ENCODE results near the gene STAT5A. TPM values are rescaled to one million over a fixed set of nuclear protein-coding genes. Genes with fewer than 3 reads are reported as not detected.
"Not testable (repeated sequence)": the region's sequence is repeated elsewhere in the genome, so short reads cannot be mapped to it uniquely, and the experiment has no call there.

STAT5A gene
- total RNA-seq = 10 to 100 TPM; 27.8 to 37.0 TPM
- polyA plus RNA-seq (ENCODE audit: insufficient read depth, low read depth, low replicate concordance) = 13.7 TPM
- long read RNA-seq, donor 1, partial matches to known transcripts = 0 of 1 reads
- long read RNA-seq, donor 1, other reads (novel, unspliced or antisense) = 0 of 1 reads
- long read RNA-seq, donor 2, partial matches to known transcripts = 0 of 2 reads
- long read RNA-seq, donor 2, other reads (novel, unspliced or antisense) = 0 of 2 reads

DNA sequence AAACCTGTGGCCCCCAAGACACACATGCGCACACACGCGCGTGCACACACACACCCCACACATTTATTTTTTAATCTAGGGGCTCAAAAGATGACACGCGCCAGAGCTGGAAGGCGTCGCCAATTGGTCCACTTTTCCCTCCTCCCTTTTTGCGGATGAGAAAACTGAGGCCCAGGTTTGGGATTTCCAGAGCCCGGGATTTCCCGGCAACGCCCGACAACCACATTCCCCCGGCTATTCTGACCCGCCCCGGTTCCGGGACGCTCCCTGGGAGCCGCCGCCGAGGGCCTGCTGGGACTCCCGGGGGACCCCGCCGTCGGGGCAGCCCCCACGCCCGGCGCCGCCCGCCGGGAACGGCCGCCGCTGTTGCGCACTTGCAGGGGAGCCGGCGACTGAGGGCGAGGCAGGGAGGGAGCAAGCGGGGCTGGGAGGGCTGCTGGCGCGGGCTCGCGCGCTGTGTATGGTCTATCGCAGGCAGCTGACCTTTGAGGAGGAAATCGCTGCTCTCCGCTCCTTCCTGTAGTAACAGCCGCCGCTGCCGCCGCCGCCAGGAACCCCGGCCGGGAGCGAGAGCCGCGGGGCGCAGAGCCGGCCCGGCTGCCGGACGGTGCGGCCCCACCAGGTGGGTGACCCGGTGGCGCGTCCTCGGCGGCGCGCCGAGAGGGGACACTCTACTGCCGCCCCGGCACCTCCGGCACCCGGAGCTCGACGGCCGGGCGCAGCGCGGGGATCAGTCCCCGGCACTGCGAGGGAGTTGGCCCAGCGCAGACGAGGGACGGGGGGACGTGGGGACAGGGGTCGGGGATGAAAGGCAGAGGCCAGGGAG, at the start of gene STAT5A:
STAT5A (plus strand) TSS at position 522 of the 826 bp plus-strand sequence. CDS start 914 bp downstream, outside the sequence.
- Histone ChIP-seq H3K27ac (peak within 1 kb of the TSS; percentile 85 to 91), H3K27me3 (no peaks in the 10 kb centered on the region), H3K36me3 (ENCODE audit: low read depth, missing control alignments) (no peaks in the 10 kb centered on the region), H3K4me1 (peaks cover 16% of the 10 kb centered on the region), H3K9me3 (no peaks in the 10 kb centered on the region), H3K4me3 (peak within 1 kb of the TSS; percentile 65 to 69)
- 2 to 4% methylated on average over 40 to 85 of the region's 88 CpGs for WGBS, 2 donors
- intact Hi-C loops (cut with DNase I; ENCODE audit: low total_unique reads) = no loop called here
- TF ChIP-seq POLR2A (IDR thresholded peaks at IDR 0.05) = peak; percentile 35
- TF ChIP-seq, protein P1, sequence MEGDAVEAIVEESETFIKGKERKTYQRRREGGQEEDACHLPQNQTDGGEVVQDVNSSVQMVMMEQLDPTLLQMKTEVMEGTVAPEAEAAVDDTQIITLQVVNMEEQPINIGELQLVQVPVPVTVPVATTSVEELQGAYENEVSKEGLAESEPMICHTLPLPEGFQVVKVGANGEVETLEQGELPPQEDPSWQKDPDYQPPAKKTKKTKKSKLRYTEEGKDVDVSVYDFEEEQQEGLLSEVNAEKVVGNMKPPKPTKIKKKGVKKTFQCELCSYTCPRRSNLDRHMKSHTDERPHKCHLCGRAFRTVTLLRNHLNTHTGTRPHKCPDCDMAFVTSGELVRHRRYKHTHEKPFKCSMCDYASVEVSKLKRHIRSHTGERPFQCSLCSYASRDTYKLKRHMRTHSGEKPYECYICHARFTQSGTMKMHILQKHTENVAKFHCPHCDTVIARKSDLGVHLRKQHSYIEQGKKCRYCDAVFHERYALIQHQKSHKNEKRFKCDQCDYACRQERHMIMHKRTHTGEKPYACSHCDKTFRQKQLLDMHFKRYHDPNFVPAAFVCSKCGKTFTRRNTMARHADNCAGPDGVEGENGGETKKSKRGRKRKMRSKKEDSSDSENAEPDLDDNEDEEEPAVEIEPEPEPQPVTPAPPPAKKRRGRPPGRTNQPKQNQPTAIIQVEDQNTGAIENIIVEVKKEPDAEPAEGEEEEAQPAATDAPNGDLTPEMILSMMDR (IDR thresholded peaks at IDR 0.05) = no peak
- DNase-seq = peak; percentile 91

DNA sequence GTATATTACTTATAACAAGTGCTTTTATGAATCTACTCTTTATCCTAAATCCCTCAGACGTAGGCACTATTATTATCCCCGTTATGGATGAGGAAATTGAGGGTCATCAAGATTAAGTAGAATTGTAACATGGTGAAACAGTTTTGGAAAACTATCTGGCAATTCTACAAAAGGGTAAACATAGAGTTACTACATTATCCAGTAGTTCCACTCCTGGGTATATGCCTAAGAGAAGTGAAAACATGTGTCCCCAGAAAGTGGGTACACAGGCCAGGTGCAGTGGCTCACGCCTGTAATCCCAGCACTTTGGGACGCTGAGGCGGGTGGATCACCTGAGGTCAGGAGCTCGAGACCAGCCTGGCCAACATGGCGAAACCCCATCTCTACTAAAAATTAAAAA, 48.7 kb upstream of the STAT5A start:
- H3K27me3 ChIP-seq; intact Hi-C loops (cut with DNase I; ENCODE audit: low total_unique reads); H3K27ac ChIP-seq; H3K36me3 ChIP-seq (ENCODE audit: low read depth, missing control alignments); H3K9me3 ChIP-seq; H3K4me3 ChIP-seq; DNase-seq: not testable (repeated sequence)
- 76 to 81% methylated on average over 7 of the region's 7 CpGs for WGBS, 2 donors
- peaks cover 12% of the 10 kb centered on the region for H3K4me1 ChIP-seq

DNA sequence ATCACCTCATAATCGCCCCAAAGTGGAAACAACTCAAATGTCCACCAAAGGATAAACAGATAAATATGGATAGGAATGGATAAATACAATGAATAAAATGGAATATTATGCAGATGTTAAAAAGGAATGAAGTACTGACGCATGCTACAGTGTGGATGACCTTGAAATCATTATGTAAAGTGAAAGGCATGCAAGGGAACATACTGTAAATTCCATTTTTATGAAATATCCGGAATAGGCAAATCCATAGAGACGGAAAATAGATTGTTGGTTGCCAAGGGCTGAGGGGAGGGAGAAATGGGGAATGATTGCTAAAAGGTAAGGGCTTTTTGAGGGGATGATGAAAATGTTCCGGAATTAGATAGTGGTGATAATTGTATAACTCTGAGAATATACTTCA, 48.1 kb upstream of the STAT5A start:
- Histone ChIP-seq H3K36me3 (ENCODE audit: low read depth, missing control alignments) (no peaks in the 10 kb centered on the region), H3K27me3 (no peaks in the 10 kb centered on the region), H3K9me3 (no peaks in the 10 kb centered on the region), H3K4me1 (peaks cover 12% of the 10 kb centered on the region), H3K4me3 (no peak overlapping the region), H3K27ac (no peak overlapping the region)
- TF ChIP-seq, protein P1 (IDR thresholded peaks at IDR 0.05) = no peak
- TF ChIP-seq POLR2A (IDR thresholded peaks at IDR 0.05) = no peak
- no peak for DNase-seq
- WGBS, 2 donors = 71 to 79% methylated on average over 5 of the region's 5 CpGs
- intact Hi-C loops (cut with DNase I; ENCODE audit: low total_unique reads) = no loop called here

DNA sequence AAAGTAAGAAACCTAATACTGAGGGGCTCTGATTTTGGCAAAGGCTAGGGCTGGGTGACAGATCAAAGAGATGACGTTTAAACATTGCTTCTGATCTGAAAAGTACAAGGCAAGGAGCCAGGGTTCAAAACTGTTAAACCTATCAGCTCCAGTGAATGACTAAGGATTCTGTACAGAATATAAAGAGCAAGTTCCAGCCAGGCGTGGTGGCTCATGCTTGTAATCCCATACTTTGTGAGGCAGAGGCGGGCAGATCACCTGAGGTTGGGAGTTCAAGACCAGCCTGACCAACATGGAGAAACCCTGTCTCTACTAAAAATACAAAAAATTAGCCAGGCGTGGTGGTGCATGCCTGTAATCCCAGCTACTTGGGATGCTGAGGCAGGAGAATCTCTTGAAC, 47.4 kb upstream of the STAT5A start:
- H3K27me3 ChIP-seq; H3K4me3 ChIP-seq; H3K27ac ChIP-seq; H3K36me3 ChIP-seq (ENCODE audit: low read depth, missing control alignments); intact Hi-C loops (cut with DNase I; ENCODE audit: low total_unique reads); DNase-seq; H3K9me3 ChIP-seq: not testable (repeated sequence)
- 81 to 84% methylated on average over 4 of the region's 4 CpGs for WGBS, 2 donors
- H3K4me1 ChIP-seq = peaks cover 12% of the 10 kb centered on the region

DNA sequence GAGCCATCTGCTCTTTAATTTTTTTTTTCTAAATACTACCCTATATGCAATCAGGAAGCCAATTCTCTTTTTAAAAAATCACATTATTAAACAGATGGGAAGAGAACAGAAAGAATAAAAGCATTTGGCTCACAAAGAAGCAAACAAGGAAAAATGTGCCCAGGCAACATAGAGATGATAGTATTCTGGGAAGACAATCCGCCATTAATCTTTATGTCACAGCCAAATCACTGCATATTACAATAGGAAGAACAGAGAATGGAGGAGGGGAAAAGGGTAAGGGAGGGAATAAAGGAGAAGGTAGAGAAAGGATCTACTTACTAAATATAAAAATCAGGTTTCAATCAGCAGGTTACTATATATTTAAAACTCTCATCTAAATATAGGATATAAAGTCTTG, 46.4 kb upstream of the STAT5A start:
- no peaks in the 10 kb centered on the region for H3K36me3 ChIP-seq (ENCODE audit: low read depth, missing control alignments)
- no peaks in the 10 kb centered on the region for H3K27me3 ChIP-seq
- no peak for DNase-seq
- no peaks in the 10 kb centered on the region for H3K9me3 ChIP-seq
- intact Hi-C loops (cut with DNase I; ENCODE audit: low total_unique reads) = no loop called here
- H3K27ac ChIP-seq = no peak overlapping the region
- peaks cover 17% of the 10 kb centered on the region for H3K4me1 ChIP-seq
- 83 to 95% methylated on average over 1 of the region's 1 CpG for WGBS, 2 donors
- TF ChIP-seq, protein P1 (IDR thresholded peaks at IDR 0.05) = no peak
- no peak for TF ChIP-seq POLR2A (IDR thresholded peaks at IDR 0.05)
- no peak overlapping the region for H3K4me3 ChIP-seq
